CD14-positive monocyte (primary cell): ENCODE results near the gene RNF180. TPM values are rescaled to one million over a fixed set of nuclear protein-coding genes. Genes with fewer than 3 reads are reported as not detected.

Source experiments
- DNase-seq, 3 donors: peaks; one replicate each; pipeline ENCODE4 v3.0.0-alpha.2; 2011 to 2022
- H2AFZ ChIP-seq: 2 replicates; pipeline ENCODE4 v1.6.0; 2012; ENCODE audit warnings: mild to moderate bottlenecking, low read depth, low read length, inconsistent platforms; ENCODE audit not compliant: insufficient read depth, poor library complexity, severe bottlenecking
- H3K27ac ChIP-seq, 2 donors: 1 replicate in 1 of 2; 2 replicates in 1 of 2; pipeline ENCODE4 v1.5.1; 2012 to 2013; ENCODE audit warnings: low read length in 2 of 2, control low read depth in 1 of 2, inconsistent platforms in 1 of 2, low read depth in 1 of 2, mild to moderate bottlenecking in 1 of 2
- H3K27me3 ChIP-seq, 2 donors: one replicate each; pipeline versions ENCODE4 v1.6.0 to v1.6.1; 2011 to 2013; ENCODE audit warnings: low read length in 2 of 2; ENCODE audit not compliant: control insufficient read depth in 2 of 2, insufficient read depth in 2 of 2
- H3K36me3 ChIP-seq, 2 donors: replicated peaks in 1 of 2; 1 replicate in 1 of 2; 2 replicates in 1 of 2; pipeline versions ENCODE4 v1.5.1 to v1.6.1; 2012 to 2013; ENCODE audit warnings: low read length in 2 of 2, control low read depth in 1 of 2, inconsistent platforms in 1 of 2, mild to moderate bottlenecking in 1 of 2; ENCODE audit not compliant: insufficient read depth in 2 of 2, control insufficient read depth in 1 of 2
- H3K4me1 ChIP-seq, 2 donors: 1 replicate in 1 of 2; 2 replicates in 1 of 2; pipeline versions ENCODE4 v1.5.1 to v1.6.1; 2012 to 2013; ENCODE audit warnings: low read length in 2 of 2, control low read depth in 1 of 2, inconsistent platforms in 1 of 2, mild to moderate bottlenecking in 1 of 2, moderate library complexity in 1 of 2; ENCODE audit not compliant: insufficient read depth in 2 of 2, control insufficient read depth in 1 of 2
- H3K4me2 ChIP-seq: replicated peaks from 2 replicates; pipeline ENCODE3; 2012; ENCODE audit warnings: low read length, moderate library complexity, mild to moderate bottlenecking; ENCODE audit not compliant: poor library complexity, severe bottlenecking; ENCODE audit errors: extremely low read depth
- H3K4me3 ChIP-seq, 3 experiments: fragments of 200-600 bp in 1 of 3; sonication (generic) in 1 of 3; replicated peaks in 1 of 3; 1 replicate in 2 of 3; 2 replicates in 1 of 3; pipeline ENCODE4 v1.5.1; 2011 to 2013; ENCODE audit warnings: low read length in 3 of 3, mild to moderate bottlenecking in 3 of 3, control low read depth in 2 of 3, low read depth in 2 of 3, inconsistent platforms in 1 of 3, moderate library complexity in 1 of 3
- H3K79me2 ChIP-seq: 2 replicates; pipeline ENCODE4 v1.6.0; 2012; ENCODE audit warnings: mild to moderate bottlenecking, control low read depth, inconsistent platforms, low read length, moderate library complexity; ENCODE audit not compliant: insufficient read depth
- H3K9ac ChIP-seq: 2 replicates; pipeline ENCODE4 v1.6.0; 2017; ENCODE audit warnings: low read length, mild to moderate bottlenecking; ENCODE audit not compliant: insufficient read depth, poor library complexity, severe bottlenecking
- H3K9me3 ChIP-seq, 2 donors: replicated peaks in 1 of 2; 1 replicate in 1 of 2; 2 replicates in 1 of 2; pipeline versions ENCODE4 v1.5.1 to v1.6.1; 2012 to 2013; ENCODE audit warnings: low read length in 2 of 2, control low read depth in 1 of 2; ENCODE audit not compliant: control insufficient read depth in 1 of 2, insufficient read depth in 1 of 2
- H4K20me1 ChIP-seq: 2 replicates; pipeline ENCODE4 v1.6.0; 2012; ENCODE audit warnings: mild to moderate bottlenecking, low read length, control low read depth, moderate library complexity; ENCODE audit not compliant: insufficient read depth
- H3K27ac Mint-ChIP-seq, 7 donors: one replicate each; pipeline ENCODE4 v1.8.0; 2020; ENCODE audit warnings: mild to moderate bottlenecking in 7 of 7, mixed read lengths in 7 of 7, moderate library complexity in 6 of 7, inconsistent platforms in 2 of 7
- H3K27me3 Mint-ChIP-seq, 3 donors: one replicate each; pipeline ENCODE4 v1.8.0; 2021 to 2022; ENCODE audit warnings: low read depth in 3 of 3, mild to moderate bottlenecking in 3 of 3, mixed read lengths in 3 of 3, moderate library complexity in 3 of 3, inconsistent platforms in 1 of 3
- H3K36me3 Mint-ChIP-seq, 2 donors: one replicate each; pipeline ENCODE4 v1.8.0; 2020; ENCODE audit warnings: mixed read lengths in 2 of 2, inconsistent platforms in 1 of 2, mild to moderate bottlenecking in 1 of 2
- H3K4me1 Mint-ChIP-seq: one replicate; pipeline ENCODE4 v1.8.0; 2020; ENCODE audit warnings: mild to moderate bottlenecking, mixed read lengths
- H3K4me3 Mint-ChIP-seq, 2 donors: one replicate each; pipeline ENCODE4 v1.8.0; 2020; ENCODE audit warnings: mild to moderate bottlenecking in 2 of 2, mixed read lengths in 2 of 2, moderate library complexity in 1 of 2
- H3K9me3 Mint-ChIP-seq, 7 donors: one replicate each; pipeline ENCODE4 v1.8.0; 2020 to 2022; ENCODE audit warnings: mixed read lengths in 7 of 7, mild to moderate bottlenecking in 6 of 7, moderate library complexity in 6 of 7, inconsistent platforms in 2 of 7
- CTCF ChIP-seq: fragments of 200-600 bp; IDR thresholded peaks from one replicate; pipeline ENCODE4 v1.8.0; 2022; ENCODE audit warnings: antibody characterized with exemption, mild to moderate bottlenecking
- WGBS: methylation state at CpG from one replicate; pipeline ENCODE4 v1.1.5; 2013; ENCODE audit warnings: missing lambda C conversion rate; ENCODE audit not compliant: insufficient coverage; 5-methylcytosine and 5-hydroxymethylcytosine counted together
- intact Hi-C, 2 donors: fragments of 100-400 bp; cut with micrococcal nuclease; formaldehyde crosslinking; loops; one replicate each; pipeline versions ENCODE4 v1.15.0 to v1.15.1; 2023
- polyA plus RNA-seq, 3 donors: library from polyadenylated mRNA; depleted of rRNA in 1 of 3; unstranded in 2 of 3; stranded (reverse) in 1 of 3; fragments of 300-500 nt in 2 of 3; fragments of >200 nt in 1 of 3; fragmentation: Illumina TruSeq in 2 of 3; gene quantifications; 1 replicate in 2 of 3; 2 replicates in 1 of 3; pipeline ENCODE4 v1.2.3, GENCODE V29; 2012 to 2021

RNF180 gene
- polyA plus RNA-seq, 3 donors: not detected

- Histone ChIP-seq H3K36me3 (no peaks in the 10 kb centered on the region), H3K4me3 (no peak overlapping the region), H3K9me3 (no peaks in the 10 kb centered on the region), H3K4me1 (no peaks in the 10 kb centered on the region), H3K27ac (no peak overlapping the region), H3K4me2 (no peak overlapping the region), H3K27me3 (no peaks in the 10 kb centered on the region), H2AFZ (no peak overlapping the region), H3K9ac (no peak overlapping the region), H3K79me2 (no peaks in the 10 kb centered on the region), H4K20me1 (no peaks in the 10 kb centered on the region)
- no peak for TF ChIP-seq CTCF
- Mint-ChIP-seq H3K27me3 (peaks cover 0 to 2% (median 0%) of the 10 kb centered on the region in 3 donors), H3K9me3 (peaks cover 0 to 3% (median 2%) of the 10 kb centered on the region in 7 donors), H3K36me3 (no peaks in the 10 kb centered on the region), H3K4me3 (no peak overlapping the region), H3K27ac (no peak overlapping the region), H3K4me1 (no peaks in the 10 kb centered on the region)
- no peak for DNase-seq
- WGBS: 33% methylated on average over 5 of the region's 8 CpGs
- intact Hi-C loops: no loop called here
Measured at GRCh38 chr5:64180661-64181343, 15.2 kb downstream of the RNF180 start.

- H3K4me1 Mint-ChIP-seq: no peaks in the 10 kb centered on the region
- H3K36me3 Mint-ChIP-seq: no peaks in the 10 kb centered on the region
- Histone ChIP-seq H3K4me2 (no peak overlapping the region), H3K27ac (no peak overlapping the region), H3K4me1 (no peaks in the 10 kb centered on the region), H3K9ac (no peak overlapping the region), H3K4me3 (no peak overlapping the region), H3K36me3 (no peaks in the 10 kb centered on the region), H3K79me2 (no peaks in the 10 kb centered on the region), H2AFZ (no peak overlapping the region), H3K27me3 (no peaks in the 10 kb centered on the region), H4K20me1 (no peaks in the 10 kb centered on the region), H3K9me3 (no peaks in the 10 kb centered on the region)
- intact Hi-C loops: no loop called here
- H3K27ac Mint-ChIP-seq: no peak overlapping the region
- TF ChIP-seq CTCF: no peak
- H3K27me3 Mint-ChIP-seq: peaks cover 0 to 2% (median 0%) of the 10 kb centered on the region in 3 donors
- WGBS: no CpG with 5 or more reads among the region's 2 CpGs
- H3K9me3 Mint-ChIP-seq: peaks cover 0 to 2% (median 0%) of the 10 kb centered on the region in 7 donors
- DNase-seq: no peak
- no peak overlapping the region for H3K4me3 Mint-ChIP-seq
Measured at GRCh38 chr5:64181440-64181839, 15.8 kb downstream of the RNF180 start.
